ENCODE measurements around the gene AMFR.

The AMFR gene

GRCh38 chr16:56356276-56357240 lies 68.8 kb downstream of the AMFR start:
- DNase-seq (ENCODE audit: low spot score): peak; percentile 81
- peak overlapping the region; percentile 42 for H3K27ac ChIP-seq
- ChIA-PET POLR2A (ENCODE audit: low non-redundant PET) (no interaction called here), CTCF (interaction anchor here (0.6 to 3.0 kb wide), 25 partner anchors 8 to 905 kb away, joined by 3 to 53 read pairs (median 4); no protein-coding TSS in a partner anchor)
- peak; percentile 93 for TF ChIP-seq CTCF (conservative IDR thresholded peaks at IDR 0.05; ENCODE audit: low read depth)

- H3K27ac ChIP-seq: peak overlapping the region; percentile 42; the same call in 1 of the 2 replicates
- no peak for TF ChIP-seq CTCF (conservative IDR thresholded peaks at IDR 0.05; ENCODE audit: low read depth)
- no peak for DNase-seq (ENCODE audit: low spot score)
- ChIA-PET CTCF (interaction anchor here (0.6 to 3.0 kb wide), 18 partner anchors 9 to 904 kb away, joined by 3 to 53 read pairs (median 4); no protein-coding TSS in a partner anchor), POLR2A (ENCODE audit: low non-redundant PET) (no interaction called here)
Observed at GRCh38 chr16:56355786-56356275, 69.5 kb downstream of the AMFR start.

GRCh38 chr16:56355221-56355620 lies 70.1 kb downstream of the AMFR start:
- POLR2A ChIA-PET (ENCODE audit: low non-redundant PET): no interaction called here
- CTCF ChIA-PET: interaction anchor here (0.7 to 3.0 kb wide), 2 partner anchors 14 to 32 kb away, joined by 3 to 19 read pairs; no protein-coding TSS in a partner anchor
- no peak for TF ChIP-seq CTCF (conservative IDR thresholded peaks at IDR 0.05; ENCODE audit: low read depth)
- no peak overlapping the region for H3K27ac ChIP-seq
- DNase-seq (ENCODE audit: low spot score): no peak

- CTCF ChIA-PET: interaction anchor here (3.0 kb wide), 1 partner anchor 15 kb away, joined by 19 read pairs; no protein-coding TSS in a partner anchor
Observed at GRCh38 chr16:56354746-56355145, 70.6 kb downstream of the AMFR start.

GRCh38 chr16:56354016-56354415 lies 71.3 kb downstream of the AMFR start:
- ChIA-PET POLR2A (ENCODE audit: low non-redundant PET) (no interaction called here), CTCF (no interaction called here)
- TF ChIP-seq CTCF (conservative IDR thresholded peaks at IDR 0.05; ENCODE audit: low read depth): no peak
- DNase-seq (ENCODE audit: low spot score): no peak
- no peak overlapping the region for H3K27ac ChIP-seq

More at GRCh38 chr16:56354746-56355145, 70.6 kb downstream of the AMFR start:
- no peak overlapping the region for H3K27ac ChIP-seq
- no peak for TF ChIP-seq CTCF (conservative IDR thresholded peaks at IDR 0.05; ENCODE audit: low read depth)
- POLR2A ChIA-PET (ENCODE audit: low non-redundant PET): no interaction called here
- no peak for DNase-seq (ENCODE audit: low spot score)

GRCh38 chr16:56353054-56353921 lies 72.1 kb downstream of the AMFR start:
- CTCF ChIA-PET: interaction anchor here (0.8 kb wide), 1 partner anchor 21 kb away, joined by 3 read pairs; no protein-coding TSS in a partner anchor
- no peak for DNase-seq (ENCODE audit: low spot score)
- POLR2A ChIA-PET (ENCODE audit: low non-redundant PET): no interaction called here
- TF ChIP-seq CTCF (conservative IDR thresholded peaks at IDR 0.05; ENCODE audit: low read depth): no peak
- H3K27ac ChIP-seq: no peak overlapping the region

All from RWPE1 (cell line).